Activated CD8-positive, alpha-beta T cell treated with anti-CD3 and anti-CD28 coated beads, Interleukin-2, amount 10 ng/mL, durations not matched to agents 7 days and 5 days (primary cell): ENCODE measurements around the gene P3H2. TPM values are rescaled to one million over a fixed set of nuclear protein-coding genes. Genes with fewer than 3 reads are reported as not detected.

ENCODE experiments used
- ATAC-seq: fragments of 150-1000 bp; cut with Tn5 transposase; one replicate; pipeline ENCODE4 v1.10.0; 2021; ENCODE audit warnings: moderate library complexity
- CTCF ChIA-PET: fragments of 350-600 bp; sonication (Branson Sonifier 250); formaldehyde crosslinking; loops from one replicate; lab custom pipeline; 2021; ENCODE audit warnings: antibody characterized with exemption; lab: Charles Lee
- POLR2A ChIA-PET: fragments of 350-600 bp; sonication (Branson Sonifier 250); formaldehyde crosslinking; loops from one replicate; lab custom pipeline; 2021; ENCODE audit warnings: antibody characterized with exemption; lab: Charles Lee
- DNase-seq: peaks from one replicate; pipeline ENCODE4 v3.0.0-alpha.2; 2020
- H3K27ac Mint-ChIP-seq: one replicate; pipeline ENCODE4 v1.8.0; 2021; ENCODE audit warnings: mild to moderate bottlenecking, mixed read lengths
- H3K27me3 Mint-ChIP-seq: one replicate; pipeline ENCODE4 v1.8.0; 2021; ENCODE audit warnings: low read depth, mixed read lengths
- H3K36me3 Mint-ChIP-seq: one replicate; pipeline ENCODE4 v1.8.0; 2021; ENCODE audit warnings: low read depth, mixed read lengths
- H3K4me1 Mint-ChIP-seq: one replicate; pipeline ENCODE4 v1.8.0; 2021; ENCODE audit warnings: low read depth, mixed read lengths
- H3K4me3 Mint-ChIP-seq: one replicate; pipeline ENCODE4 v1.8.0; 2021; ENCODE audit warnings: mild to moderate bottlenecking, mixed read lengths
- H3K9me3 Mint-ChIP-seq: one replicate; pipeline ENCODE4 v1.8.0; 2022; ENCODE audit warnings: mixed read lengths; ENCODE audit not compliant: insufficient read depth
- total RNA-seq, 2 experiments: library from RNA; stranded (reverse); gene quantifications; one replicate each; pipeline ENCODE4 v1.2.3, GENCODE V29; 2021

Gene P3H2
- total RNA-seq, 2 experiments from 2014 or later: not detected

DNA sequence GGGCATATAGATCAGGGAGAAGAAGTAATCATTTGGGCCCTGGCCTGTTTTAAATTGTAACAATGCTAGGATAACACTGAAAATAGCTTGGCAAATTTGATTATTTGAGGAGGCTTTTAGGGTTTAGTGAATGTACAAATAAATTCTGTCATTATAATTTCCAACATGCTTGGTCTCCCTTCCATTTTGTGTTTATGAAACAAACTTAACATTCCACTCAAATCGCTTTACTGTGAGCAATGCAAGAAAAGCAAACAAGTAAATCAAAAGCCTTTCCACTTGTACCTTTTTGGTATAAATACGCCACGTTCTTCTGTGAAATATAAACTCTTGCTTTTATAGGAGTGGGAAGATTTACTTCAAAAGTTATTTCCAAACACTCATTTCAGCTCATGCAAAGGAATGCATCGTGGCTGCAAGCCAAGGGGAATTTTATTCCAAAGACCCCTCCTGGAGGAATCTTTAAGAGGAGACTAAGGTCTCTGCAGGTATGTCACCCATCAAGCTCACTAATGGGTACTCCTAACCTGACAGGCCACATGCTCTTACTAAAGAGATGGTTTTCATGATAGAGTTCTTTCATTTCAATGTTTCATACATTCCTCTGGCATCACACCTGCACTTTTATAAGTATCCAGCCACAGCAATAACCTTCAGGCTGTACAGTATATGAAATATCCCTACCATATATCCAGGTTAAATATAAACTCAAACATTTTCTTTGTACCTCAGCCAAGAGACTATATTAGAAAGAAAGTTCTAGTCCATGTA is 115.2 kb downstream of the P3H2 start:
- ChIA-PET CTCF (no interaction called here), POLR2A (no interaction called here)
- no peak for DNase-seq
- ATAC-seq: no peak
- H3K36me3 Mint-ChIP-seq: no peaks in the 10 kb centered on the region
- no peak overlapping the region for H3K4me3 Mint-ChIP-seq
- peaks cover 3% of the 10 kb centered on the region for H3K27me3 Mint-ChIP-seq
- no peak overlapping the region for H3K27ac Mint-ChIP-seq
- no peaks in the 10 kb centered on the region for H3K4me1 Mint-ChIP-seq
- H3K9me3 Mint-ChIP-seq: no peaks in the 10 kb centered on the region

DNA sequence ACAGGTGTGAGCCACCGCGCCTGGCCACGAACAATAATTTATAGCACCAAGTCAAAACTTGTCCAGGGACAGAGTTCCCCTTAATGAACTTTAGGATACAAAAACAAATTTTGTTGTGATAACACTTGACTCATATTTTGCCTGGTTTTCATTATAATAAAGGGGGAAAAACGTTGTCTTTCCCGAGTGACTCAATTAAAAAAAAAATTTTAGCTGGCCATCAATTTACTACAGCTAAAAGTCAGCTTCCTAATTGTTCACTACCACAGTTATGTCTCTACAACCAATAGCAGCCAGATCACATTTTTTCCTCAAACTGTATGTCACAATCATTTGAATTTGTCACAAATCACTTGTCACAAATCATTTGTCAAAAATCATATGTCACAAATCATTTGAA is 116.0 kb downstream of the P3H2 start:
- ChIA-PET CTCF (no interaction called here), POLR2A (no interaction called here)
- H3K27ac Mint-ChIP-seq: no peak overlapping the region
- peaks cover 3% of the 10 kb centered on the region for H3K27me3 Mint-ChIP-seq
- DNase-seq (no peak), ATAC-seq (no peak)
- no peak overlapping the region for H3K4me3 Mint-ChIP-seq
- no peaks in the 10 kb centered on the region for H3K9me3 Mint-ChIP-seq
- H3K4me1 Mint-ChIP-seq: no peaks in the 10 kb centered on the region
- no peaks in the 10 kb centered on the region for H3K36me3 Mint-ChIP-seq

DNA sequence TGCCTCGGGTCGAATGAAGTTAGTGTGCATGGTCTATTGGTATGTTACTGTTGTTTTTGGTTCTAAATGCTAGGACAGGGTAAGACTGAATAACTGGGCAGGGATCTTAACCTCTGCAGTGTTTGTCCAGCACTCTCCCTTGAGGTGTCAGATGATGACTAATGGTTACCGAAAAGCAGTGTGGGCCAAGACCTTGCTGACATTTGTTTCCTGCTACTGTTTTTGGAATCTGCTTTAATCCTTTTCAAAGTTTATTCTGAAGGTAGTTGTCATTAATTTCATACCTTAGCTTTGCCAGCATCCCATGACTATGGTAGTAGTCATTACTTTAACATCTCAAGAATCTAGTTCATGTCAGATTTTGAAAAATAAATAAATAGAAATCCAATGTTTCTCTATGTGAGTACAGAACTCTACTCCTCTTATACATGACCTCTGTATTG is 117.0 kb downstream of the P3H2 start:
- Mint-ChIP-seq H3K27ac (no peak overlapping the region), H3K4me3 (no peak overlapping the region), H3K36me3 (no peaks in the 10 kb centered on the region), H3K27me3 (peaks cover 3% of the 10 kb centered on the region), H3K9me3 (no peaks in the 10 kb centered on the region), H3K4me1 (no peaks in the 10 kb centered on the region)
- CTCF ChIA-PET: no interaction called here
- DNase-seq: no peak
- ATAC-seq: no peak
- POLR2A ChIA-PET: no interaction called here

DNA sequence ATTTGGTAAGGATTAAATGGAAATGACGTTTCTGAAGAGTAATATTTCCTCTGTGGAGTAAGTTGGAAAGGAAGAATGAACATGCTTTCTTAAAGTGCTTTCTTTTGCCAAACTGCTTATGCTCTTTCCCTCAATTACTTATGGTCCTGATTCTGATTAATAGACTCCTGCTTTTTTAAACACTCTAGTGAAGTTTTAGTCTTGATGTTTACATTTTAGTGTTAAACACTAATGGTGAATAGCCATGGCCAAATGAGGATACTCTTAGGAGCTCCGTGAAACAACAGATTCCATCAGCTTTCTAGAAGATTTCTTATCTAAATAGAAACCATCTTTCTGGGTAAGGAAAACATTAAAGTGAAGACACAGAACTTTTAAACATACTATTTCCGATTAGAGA is 117.6 kb downstream of the P3H2 start:
- Mint-ChIP-seq H3K27me3 (peaks cover 3% of the 10 kb centered on the region), H3K36me3 (no peaks in the 10 kb centered on the region), H3K4me3 (no peak overlapping the region), H3K27ac (no peak overlapping the region), H3K9me3 (no peaks in the 10 kb centered on the region), H3K4me1 (no peaks in the 10 kb centered on the region)
- DNase-seq (no peak), ATAC-seq (no peak)
- ChIA-PET CTCF (no interaction called here), POLR2A (no interaction called here)

DNA sequence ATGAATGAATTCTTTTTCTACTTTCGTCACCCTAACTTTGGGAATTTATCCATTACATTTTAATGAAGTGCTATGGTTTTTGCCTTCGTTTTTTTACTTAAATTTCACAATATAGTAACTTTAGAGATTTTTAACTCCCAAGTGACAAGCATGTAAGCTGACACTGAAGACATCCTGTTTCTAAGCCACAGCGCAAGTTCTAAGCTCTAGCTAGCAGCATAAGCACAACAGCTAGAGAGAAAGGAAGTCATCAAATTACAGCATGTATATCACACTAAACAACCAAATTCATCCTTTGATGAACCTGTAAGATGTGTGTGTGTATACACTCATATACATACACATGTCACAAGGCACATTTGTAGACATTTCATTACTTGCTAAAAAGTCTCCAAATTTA is 119.3 kb downstream of the P3H2 start:
- POLR2A ChIA-PET: no interaction called here
- Mint-ChIP-seq H3K9me3 (no peaks in the 10 kb centered on the region), H3K36me3 (no peaks in the 10 kb centered on the region), H3K4me3 (no peak overlapping the region), H3K4me1 (no peaks in the 10 kb centered on the region), H3K27ac (no peak overlapping the region), H3K27me3 (peaks cover 3% of the 10 kb centered on the region)
- no peak for DNase-seq
- CTCF ChIA-PET: interaction anchor here (1.1 kb wide), 1 partner anchor 40 kb away, joined by 4 read pairs; no protein-coding TSS in a partner anchor
- no peak for ATAC-seq

DNA sequence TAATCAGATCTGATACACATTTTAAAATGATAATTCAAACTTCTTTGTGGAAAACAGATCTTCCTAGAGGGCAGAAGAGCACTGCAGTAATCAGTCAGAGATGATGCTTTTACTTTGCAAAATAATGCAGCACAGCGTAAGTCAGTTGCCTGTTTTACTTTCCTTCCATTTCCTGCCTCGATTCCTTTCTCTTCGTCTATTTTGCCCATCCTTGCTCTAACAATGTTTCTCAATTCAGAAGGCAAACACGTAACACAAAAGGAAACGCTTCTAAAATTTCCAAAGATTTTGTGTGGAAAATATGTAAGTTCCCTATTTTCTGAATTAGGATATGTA is 119.9 kb downstream of the P3H2 start:
- ATAC-seq (no peak), DNase-seq (no peak)
- POLR2A ChIA-PET: no interaction called here
- Mint-ChIP-seq H3K27ac (no peak overlapping the region), H3K4me3 (no peak overlapping the region), H3K9me3 (no peaks in the 10 kb centered on the region), H3K36me3 (no peaks in the 10 kb centered on the region), H3K27me3 (peaks cover 2% of the 10 kb centered on the region), H3K4me1 (no peaks in the 10 kb centered on the region)
- CTCF ChIA-PET: interaction anchor here (1.1 kb wide), 1 partner anchor 39 kb away, joined by 4 read pairs; no protein-coding TSS in a partner anchor

DNA sequence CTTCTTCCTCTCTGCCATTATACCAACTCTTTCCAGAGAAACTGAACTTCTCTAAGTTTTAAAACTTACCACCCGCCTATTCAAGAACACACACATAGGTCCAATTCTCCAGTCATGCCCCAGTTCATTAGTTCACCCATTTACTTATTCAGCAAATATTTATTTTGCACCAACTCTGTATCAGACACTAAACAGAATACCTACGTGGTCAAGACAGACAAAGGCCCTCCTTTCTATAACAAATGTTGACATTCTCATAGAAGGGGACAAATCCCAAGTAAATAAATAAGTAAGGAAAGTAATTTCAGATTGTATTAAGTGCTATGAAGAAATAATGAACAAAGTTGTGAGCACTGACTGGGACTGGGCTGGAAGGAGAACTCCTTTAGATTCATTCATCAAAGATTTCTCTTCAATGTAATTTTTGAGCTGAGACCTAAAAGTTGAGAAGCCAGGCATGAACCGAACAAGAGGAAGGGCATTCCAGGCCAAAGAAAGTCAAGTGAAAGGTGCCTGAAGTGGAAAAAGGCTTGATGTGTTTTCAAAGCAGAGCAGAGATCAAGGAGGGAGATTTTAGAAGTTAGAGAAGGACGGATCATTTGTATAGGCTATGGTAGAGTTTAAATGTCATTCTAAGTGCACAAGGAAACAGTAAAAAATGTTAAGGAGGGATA is 120.4 kb downstream of the P3H2 start:
- CTCF ChIA-PET: interaction anchor here (1.1 kb wide), 1 partner anchor 39 kb away, joined by 4 read pairs; no protein-coding TSS in a partner anchor
- ATAC-seq (no peak), DNase-seq (no peak)
- Mint-ChIP-seq H3K36me3 (no peaks in the 10 kb centered on the region), H3K4me3 (no peak overlapping the region), H3K4me1 (no peaks in the 10 kb centered on the region), H3K27me3 (peaks cover 2% of the 10 kb centered on the region), H3K27ac (no peak overlapping the region), H3K9me3 (no peaks in the 10 kb centered on the region)
- POLR2A ChIA-PET: no interaction called here

DNA sequence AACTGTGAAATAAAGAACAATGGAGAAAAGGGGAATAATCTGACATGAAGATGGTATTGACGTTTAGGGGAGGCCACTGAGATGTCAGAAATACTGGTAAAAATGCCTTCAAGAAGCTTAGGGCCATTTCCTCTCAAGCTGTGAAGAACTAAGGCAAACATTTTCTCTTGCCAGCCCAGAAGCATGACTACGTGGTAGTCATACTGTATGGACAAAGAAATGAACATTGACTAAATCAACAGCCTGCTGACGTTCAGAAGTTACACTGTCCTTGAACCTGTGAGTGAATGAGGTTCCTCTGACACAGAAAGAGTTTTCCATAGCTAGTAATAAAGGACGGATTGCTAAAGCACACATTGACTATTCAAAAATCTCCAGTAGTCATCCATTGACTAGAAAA is 121.0 kb downstream of the P3H2 start:
- CTCF ChIA-PET: no interaction called here
- POLR2A ChIA-PET: no interaction called here
- Mint-ChIP-seq H3K27me3 (peaks cover 2% of the 10 kb centered on the region), H3K4me3 (no peak overlapping the region), H3K27ac (no peak overlapping the region), H3K9me3 (no peaks in the 10 kb centered on the region), H3K36me3 (no peaks in the 10 kb centered on the region), H3K4me1 (no peaks in the 10 kb centered on the region)
- DNase-seq (no peak), ATAC-seq (no peak)

DNA sequence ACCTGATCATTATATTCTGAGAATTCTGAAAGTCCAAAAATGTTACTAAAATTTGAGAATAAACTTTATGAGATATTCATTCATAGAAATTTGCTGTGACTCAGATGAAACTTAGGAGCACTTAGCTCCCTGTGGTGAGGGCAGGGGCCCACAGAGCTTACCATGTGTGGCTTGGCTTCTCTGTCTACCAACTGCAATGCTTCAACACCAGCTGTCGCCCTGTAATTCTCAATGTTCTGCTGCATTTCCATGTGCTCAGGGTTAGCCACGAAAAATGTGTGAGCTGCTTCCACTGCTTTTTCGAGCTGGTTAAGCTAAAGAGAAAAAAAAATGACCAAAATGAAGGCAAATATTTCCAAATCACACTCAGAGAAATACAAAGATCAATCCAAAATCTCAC is 125.6 kb downstream of the P3H2 start:
- Mint-ChIP-seq H3K4me3 (no peak overlapping the region), H3K4me1 (no peaks in the 10 kb centered on the region), H3K27me3 (peaks cover 2% of the 10 kb centered on the region), H3K27ac (no peak overlapping the region), H3K9me3 (no peaks in the 10 kb centered on the region), H3K36me3 (no peaks in the 10 kb centered on the region)
- ATAC-seq (no peak), DNase-seq (no peak)
- ChIA-PET POLR2A (no interaction called here), CTCF (no interaction called here)

DNA sequence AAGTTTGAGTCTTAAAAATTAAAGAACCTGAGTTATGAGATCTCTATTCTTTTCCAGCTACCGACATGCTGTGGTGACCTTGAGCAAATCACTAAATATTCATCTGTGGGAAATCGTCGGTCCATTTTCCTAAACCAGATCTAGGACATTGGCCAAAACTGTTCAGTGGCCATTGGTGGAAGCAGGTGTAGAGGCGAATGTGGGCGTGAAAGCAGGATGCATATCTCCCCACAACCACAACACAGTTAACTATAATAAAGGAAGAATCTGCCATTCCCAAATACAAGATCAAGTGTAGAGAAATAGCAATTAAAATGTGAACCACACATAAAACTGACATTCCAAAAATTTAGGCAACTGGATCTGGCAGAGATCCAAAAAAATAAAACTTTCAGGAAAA is 129.9 kb downstream of the P3H2 start:
- Mint-ChIP-seq H3K27ac (no peak overlapping the region), H3K9me3 (no peaks in the 10 kb centered on the region), H3K36me3 (no peaks in the 10 kb centered on the region), H3K27me3 (peaks cover 3% of the 10 kb centered on the region), H3K4me1 (no peaks in the 10 kb centered on the region), H3K4me3 (no peak overlapping the region)
- DNase-seq (no peak), ATAC-seq (no peak)
- ChIA-PET CTCF (no interaction called here), POLR2A (no interaction called here)

DNA sequence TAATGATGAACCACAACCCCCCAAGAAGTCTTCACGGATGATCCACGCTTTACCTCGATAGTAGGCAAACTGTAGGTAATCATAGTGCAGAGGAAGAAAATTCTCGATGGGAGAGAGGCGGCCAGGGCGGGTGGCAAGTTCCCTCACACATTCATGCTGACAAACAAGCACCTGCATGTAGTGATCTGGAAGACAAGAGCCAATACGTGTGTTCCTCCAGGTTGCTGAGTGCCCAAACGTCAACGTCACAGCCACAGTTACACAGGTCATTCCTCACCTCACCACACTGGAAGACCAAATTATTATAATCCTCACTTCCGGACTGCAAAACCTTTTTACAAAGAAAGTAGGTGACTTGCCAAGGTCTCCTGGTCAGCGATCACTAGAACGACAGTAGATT is 131.8 kb downstream of the P3H2 start:
- peaks cover 3% of the 10 kb centered on the region for H3K27me3 Mint-ChIP-seq
- no peak overlapping the region for H3K4me3 Mint-ChIP-seq
- H3K36me3 Mint-ChIP-seq: no peaks in the 10 kb centered on the region
- ChIA-PET CTCF (no interaction called here), POLR2A (no interaction called here)
- no peaks in the 10 kb centered on the region for H3K9me3 Mint-ChIP-seq
- DNase-seq: no peak
- no peak overlapping the region for H3K27ac Mint-ChIP-seq
- H3K4me1 Mint-ChIP-seq: no peaks in the 10 kb centered on the region
- ATAC-seq: no peak

DNA sequence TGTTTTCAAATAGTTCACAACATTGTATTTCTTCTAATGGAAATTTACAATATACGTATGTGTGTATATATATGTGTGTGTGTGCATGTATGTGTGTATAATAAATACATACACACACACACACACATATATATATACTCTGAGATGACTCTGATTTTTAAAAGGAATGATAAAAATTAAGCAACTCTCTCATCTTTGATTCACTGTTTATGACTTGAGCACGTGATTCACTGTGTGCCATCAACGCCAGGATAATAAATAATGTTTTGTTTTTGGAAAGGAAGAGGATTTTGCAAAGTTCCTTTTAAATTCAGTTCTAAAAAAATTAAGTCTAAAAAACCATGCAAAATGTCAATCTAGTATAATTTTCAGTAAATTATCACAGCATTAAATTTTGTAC is 132.4 kb downstream of the P3H2 start:
- POLR2A ChIA-PET: no interaction called here

More for the DNA sequence above, 132.4 kb downstream of the P3H2 start:
- H3K27me3 Mint-ChIP-seq: peaks cover 3% of the 10 kb centered on the region
- no peak overlapping the region for H3K4me3 Mint-ChIP-seq
- H3K27ac Mint-ChIP-seq: no peak overlapping the region
- H3K36me3 Mint-ChIP-seq: no peaks in the 10 kb centered on the region
- no peak for DNase-seq
- no peaks in the 10 kb centered on the region for H3K9me3 Mint-ChIP-seq
- CTCF ChIA-PET: no interaction called here
- ATAC-seq: no peak
- no peaks in the 10 kb centered on the region for H3K4me1 Mint-ChIP-seq
